ENCODE measurements around the gene SLC24A3. TPM values are rescaled to one million over a fixed set of nuclear protein-coding genes. Genes with fewer than 3 reads are reported as not detected.

The SLC24A3 gene
- total RNA-seq, 1 donor from 2014 or later: 0.96 TPM

- H3K36me3 Mint-ChIP-seq (ENCODE audit: insufficient read depth): no peaks in the 10 kb centered on the region
- no peaks in the 10 kb centered on the region for H3K9me3 Mint-ChIP-seq (ENCODE audit: low read depth)
- no peak for DNase-seq (ENCODE audit: low spot score, unreplicated experiment)
- H3K27ac Mint-ChIP-seq: peak overlapping the region; percentile 40
- no peak overlapping the region for H3K4me3 Mint-ChIP-seq (ENCODE audit: low read depth)
- peaks cover 7% of the 10 kb centered on the region for H3K27me3 Mint-ChIP-seq
- TF ChIP-seq CTCF (IDR thresholded peaks at IDR 0.05; ENCODE audit: unreplicated experiment): no peak
- H3K4me1 Mint-ChIP-seq (ENCODE audit: low read depth): peaks cover 27% of the 10 kb centered on the region
Measured at GRCh38 chr20:19615629-19616028, 403.2 kb downstream of the SLC24A3 start.

GRCh38 chr20:19616081-19616480 is 403.6 kb downstream of the SLC24A3 start:
- Mint-ChIP-seq H3K4me1 (ENCODE audit: low read depth) (peaks cover 29% of the 10 kb centered on the region), H3K9me3 (ENCODE audit: low read depth) (no peaks in the 10 kb centered on the region)

GRCh38 chr20:19616620-19617019 is 404.2 kb downstream of the SLC24A3 start:
- Mint-ChIP-seq H3K36me3 (ENCODE audit: insufficient read depth) (no peaks in the 10 kb centered on the region), H3K4me1 (ENCODE audit: low read depth) (peaks cover 30% of the 10 kb centered on the region), H3K4me3 (ENCODE audit: low read depth) (no peak overlapping the region), H3K27ac (no peak overlapping the region), H3K9me3 (ENCODE audit: low read depth) (no peaks in the 10 kb centered on the region), H3K27me3 (peaks cover 7% of the 10 kb centered on the region)
- DNase-seq (ENCODE audit: low spot score, unreplicated experiment): no peak
- TF ChIP-seq CTCF (IDR thresholded peaks at IDR 0.05; ENCODE audit: unreplicated experiment): no peak

More at GRCh38 chr20:19616081-19616480, 403.6 kb downstream of the SLC24A3 start:
- H3K27ac Mint-ChIP-seq: no peak overlapping the region
- no peak overlapping the region for H3K4me3 Mint-ChIP-seq (ENCODE audit: low read depth)
- no peak for TF ChIP-seq CTCF (IDR thresholded peaks at IDR 0.05; ENCODE audit: unreplicated experiment)
- H3K36me3 Mint-ChIP-seq (ENCODE audit: insufficient read depth): no peaks in the 10 kb centered on the region
- peaks cover 7% of the 10 kb centered on the region for H3K27me3 Mint-ChIP-seq
- DNase-seq (ENCODE audit: low spot score, unreplicated experiment): no peak

GRCh38 chr20:19617256-19617655 is 404.8 kb downstream of the SLC24A3 start:
- peaks cover 7% of the 10 kb centered on the region for H3K27me3 Mint-ChIP-seq
- H3K4me1 Mint-ChIP-seq (ENCODE audit: low read depth): peaks cover 30% of the 10 kb centered on the region
- no peak overlapping the region for H3K4me3 Mint-ChIP-seq (ENCODE audit: low read depth)
- no peak for DNase-seq (ENCODE audit: low spot score, unreplicated experiment)
- no peak overlapping the region for H3K27ac Mint-ChIP-seq
- no peak for TF ChIP-seq CTCF (IDR thresholded peaks at IDR 0.05; ENCODE audit: unreplicated experiment)
- no peaks in the 10 kb centered on the region for H3K36me3 Mint-ChIP-seq (ENCODE audit: insufficient read depth)
- no peaks in the 10 kb centered on the region for H3K9me3 Mint-ChIP-seq (ENCODE audit: low read depth)

GRCh38 chr20:19618711-19619110 is 406.3 kb downstream of the SLC24A3 start:
- H3K4me1 Mint-ChIP-seq (ENCODE audit: low read depth): peaks cover 29% of the 10 kb centered on the region
- H3K27ac Mint-ChIP-seq: no peak overlapping the region
- H3K27me3 Mint-ChIP-seq: peaks cover 7% of the 10 kb centered on the region
- no peak overlapping the region for H3K4me3 Mint-ChIP-seq (ENCODE audit: low read depth)
- no peaks in the 10 kb centered on the region for H3K9me3 Mint-ChIP-seq (ENCODE audit: low read depth)
- TF ChIP-seq CTCF (IDR thresholded peaks at IDR 0.05; ENCODE audit: unreplicated experiment): no peak
- H3K36me3 Mint-ChIP-seq (ENCODE audit: insufficient read depth): no peaks in the 10 kb centered on the region
- DNase-seq (ENCODE audit: low spot score, unreplicated experiment): no peak
